NCI-H82 treated with DMSO at 0.1 percent for 48 hours (cell line): ENCODE results near the gene NPLOC4.

Experiments used
- DNase-seq: peaks from one replicate; lab custom pipeline; 2025; ENCODE audit not compliant: unreplicated experiment; lab: John Stamatoyannopoulos, UW

NPLOC4 gene

DNA sequence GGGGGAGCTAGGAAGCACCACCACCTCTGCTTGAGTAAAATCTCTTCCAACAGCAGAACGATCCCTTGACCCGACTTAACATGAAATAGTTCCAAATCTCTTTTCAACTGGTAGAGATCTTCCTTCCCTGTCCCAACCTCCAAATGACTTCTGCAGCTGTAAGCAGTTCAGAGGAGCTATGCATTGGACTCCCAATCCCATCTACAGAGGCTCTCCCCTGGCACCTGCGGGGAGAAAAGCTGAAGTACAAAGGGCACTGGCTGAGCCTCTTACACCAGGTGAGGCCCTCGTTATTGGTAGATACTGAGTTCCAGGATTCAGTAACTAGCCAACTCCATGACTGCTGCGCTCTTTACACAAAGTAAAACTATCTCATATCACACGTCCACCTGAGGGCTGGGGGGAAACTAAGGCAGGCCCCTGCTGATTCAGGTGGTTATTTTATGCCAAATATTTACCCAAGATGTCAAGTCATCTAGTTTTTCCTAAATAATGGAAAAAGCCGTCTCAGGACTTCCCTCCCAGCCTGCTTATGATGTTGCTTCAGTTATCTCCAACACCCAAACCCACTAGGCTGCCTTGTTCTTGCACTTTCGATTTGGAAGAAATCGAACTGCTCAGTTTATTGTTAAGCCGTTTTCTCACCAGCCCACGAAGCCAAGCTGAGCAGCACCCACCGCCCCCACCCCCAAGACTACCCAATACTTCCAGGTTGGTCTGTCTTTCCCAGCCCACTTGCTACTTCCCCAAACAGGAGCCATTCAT is 127.5 kb downstream of the NPLOC4 start:
- DNase-seq: no peak

DNA sequence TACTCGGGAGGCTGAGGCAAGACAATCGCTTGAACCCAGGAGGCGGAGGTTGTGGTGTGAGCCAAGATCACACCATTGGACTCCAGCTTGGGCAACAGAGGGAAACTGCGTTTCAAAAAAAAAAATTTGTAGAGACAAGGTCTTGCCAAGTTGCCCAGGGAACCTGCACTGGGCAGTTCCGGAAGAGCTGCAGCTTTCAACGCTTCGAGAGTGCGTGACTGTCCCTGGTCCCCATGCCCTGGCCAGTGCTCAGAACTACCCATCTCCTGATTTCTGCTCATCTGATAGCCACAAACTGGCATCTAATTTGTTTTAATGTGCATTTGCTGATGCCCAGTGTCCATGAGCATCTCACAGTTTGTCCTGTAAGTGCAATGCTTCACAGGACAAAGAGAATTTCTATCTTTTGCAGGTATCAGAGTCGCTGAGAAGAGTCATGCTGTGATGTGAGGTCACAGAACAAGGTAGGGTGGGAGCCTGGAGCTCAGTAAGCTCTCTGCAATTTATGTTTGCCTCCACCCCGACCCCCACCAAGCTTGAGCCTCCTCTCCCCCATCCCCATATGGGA is 128.2 kb downstream of the NPLOC4 start:
- DNase-seq: no peak
